Measurements from ENCODE around the gene ZNF536.

ZNF536 gene

DNA sequence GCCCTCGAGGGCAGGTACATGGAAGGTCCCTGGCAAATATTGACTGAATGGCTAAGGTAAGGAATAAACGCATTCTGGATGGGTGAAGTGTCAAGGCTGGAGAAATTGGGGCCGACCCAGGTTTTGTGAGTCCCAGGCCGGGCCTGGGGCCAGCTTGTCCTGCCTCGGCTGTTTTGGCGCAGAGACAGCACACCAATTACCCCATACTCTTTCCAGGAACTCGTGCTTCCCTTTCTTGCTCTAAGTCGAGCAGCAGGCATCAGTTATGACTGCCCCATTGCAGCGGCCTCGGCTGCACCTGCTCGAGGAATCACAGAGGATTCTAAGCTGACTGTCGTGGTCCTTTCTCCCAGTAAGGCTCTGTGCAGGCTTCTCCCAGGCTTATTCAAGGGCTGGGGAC lies 67.1 kb downstream of the ZNF536 start:
- H3K27me3 ChIP-seq (ENCODE audit: low read depth, low read length): no peaks in the 10 kb centered on the region
- H3K4me1 ChIP-seq (ENCODE audit: low read length): no peaks in the 10 kb centered on the region
- H2AFZ ChIP-seq (ENCODE audit: low read depth, low read length): no peak overlapping the region
- no peaks in the 10 kb centered on the region for H4K20me1 ChIP-seq (ENCODE audit: insufficient read depth, low read length)
- H3K36me3 ChIP-seq (replicated peaks; ENCODE audit: low read depth, low read length): no peaks in the 10 kb centered on the region
- no peaks in the 10 kb centered on the region for H3K79me2 ChIP-seq (ENCODE audit: low read length)
- no peak overlapping the region for H3K4me3 ChIP-seq (ENCODE audit: low read length)
- TF ChIP-seq EZH2phosphoT487 (IDR thresholded peaks at IDR 0.05; ENCODE audit: low read depth): no peak
- TF ChIP-seq, protein P1, sequence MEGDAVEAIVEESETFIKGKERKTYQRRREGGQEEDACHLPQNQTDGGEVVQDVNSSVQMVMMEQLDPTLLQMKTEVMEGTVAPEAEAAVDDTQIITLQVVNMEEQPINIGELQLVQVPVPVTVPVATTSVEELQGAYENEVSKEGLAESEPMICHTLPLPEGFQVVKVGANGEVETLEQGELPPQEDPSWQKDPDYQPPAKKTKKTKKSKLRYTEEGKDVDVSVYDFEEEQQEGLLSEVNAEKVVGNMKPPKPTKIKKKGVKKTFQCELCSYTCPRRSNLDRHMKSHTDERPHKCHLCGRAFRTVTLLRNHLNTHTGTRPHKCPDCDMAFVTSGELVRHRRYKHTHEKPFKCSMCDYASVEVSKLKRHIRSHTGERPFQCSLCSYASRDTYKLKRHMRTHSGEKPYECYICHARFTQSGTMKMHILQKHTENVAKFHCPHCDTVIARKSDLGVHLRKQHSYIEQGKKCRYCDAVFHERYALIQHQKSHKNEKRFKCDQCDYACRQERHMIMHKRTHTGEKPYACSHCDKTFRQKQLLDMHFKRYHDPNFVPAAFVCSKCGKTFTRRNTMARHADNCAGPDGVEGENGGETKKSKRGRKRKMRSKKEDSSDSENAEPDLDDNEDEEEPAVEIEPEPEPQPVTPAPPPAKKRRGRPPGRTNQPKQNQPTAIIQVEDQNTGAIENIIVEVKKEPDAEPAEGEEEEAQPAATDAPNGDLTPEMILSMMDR (IDR thresholded peaks at IDR 0.05; ENCODE audit: low read depth, low read length): no peak
- H3K9ac ChIP-seq (ENCODE audit: low read length): no peak overlapping the region
- no peak overlapping the region for H3K27ac ChIP-seq (ENCODE audit: low read length)
- no peaks in the 10 kb centered on the region for H3K9me3 ChIP-seq (ENCODE audit: insufficient read depth, low read length)
- H3K4me2 ChIP-seq (ENCODE audit: low read length): no peak overlapping the region

DNA sequence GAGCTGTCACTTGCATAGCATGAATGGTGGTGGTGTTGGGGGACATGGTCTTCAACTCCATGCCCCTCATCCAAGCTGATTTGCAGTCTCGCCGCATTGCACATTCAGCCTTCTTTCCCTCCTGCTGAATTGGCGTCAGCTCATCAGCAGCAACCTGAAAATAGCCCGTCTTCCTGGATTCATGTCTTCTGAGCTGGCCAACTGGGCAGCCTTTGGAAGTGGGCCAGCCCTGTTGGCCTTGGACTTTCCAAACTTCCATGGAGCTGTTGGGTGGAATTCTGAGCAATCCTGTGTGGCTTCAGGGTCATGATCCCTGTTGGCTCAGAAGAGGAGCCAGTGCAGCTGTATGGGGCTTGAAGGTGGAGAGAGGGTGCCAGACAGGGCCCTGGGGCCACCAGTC lies 68.8 kb downstream of the ZNF536 start:
- no peak overlapping the region for H2AFZ ChIP-seq (ENCODE audit: low read depth, low read length)
- no peaks in the 10 kb centered on the region for H3K9me3 ChIP-seq (ENCODE audit: insufficient read depth, low read length)
- H3K36me3 ChIP-seq (replicated peaks; ENCODE audit: low read depth, low read length): no peaks in the 10 kb centered on the region

DNA sequence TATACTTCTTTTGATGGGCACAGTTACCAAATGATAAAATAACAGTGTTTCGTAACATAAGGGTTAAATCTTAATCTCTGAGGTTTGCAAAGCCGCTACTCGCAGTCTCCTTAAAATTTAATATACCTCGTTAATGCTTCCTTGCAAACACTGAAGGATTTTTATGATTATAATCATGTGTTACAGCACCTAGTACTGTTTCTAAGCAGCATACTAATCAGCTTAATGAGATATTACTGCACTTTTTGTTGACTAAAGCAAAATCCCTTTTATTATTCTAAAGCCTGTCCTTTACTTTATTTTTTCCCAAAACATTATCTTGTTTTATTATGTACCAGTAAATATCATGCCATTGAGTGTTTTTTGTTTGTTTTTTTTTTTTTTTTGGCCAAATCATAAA lies 70.5 kb downstream of the ZNF536 start:
- no peak for TF ChIP-seq EZH2phosphoT487 (IDR thresholded peaks at IDR 0.05; ENCODE audit: low read depth)
- TF ChIP-seq, protein P1 (IDR thresholded peaks at IDR 0.05; ENCODE audit: low read depth, low read length): no peak
- no peak overlapping the region for H3K4me3 ChIP-seq (ENCODE audit: low read length)
- H3K36me3 ChIP-seq (replicated peaks; ENCODE audit: low read depth, low read length): no peaks in the 10 kb centered on the region
- no peak overlapping the region for H3K27ac ChIP-seq (ENCODE audit: low read length)
- no peak overlapping the region for H2AFZ ChIP-seq (ENCODE audit: low read depth, low read length)
- H3K27me3 ChIP-seq (ENCODE audit: low read depth, low read length): peaks cover 1% of the 10 kb centered on the region; the same call in 1 of the 2 replicates
- H3K9ac ChIP-seq (ENCODE audit: low read length): no peak overlapping the region
- H3K79me2 ChIP-seq (ENCODE audit: low read length): no peaks in the 10 kb centered on the region
- H3K4me2 ChIP-seq (ENCODE audit: low read length): no peak overlapping the region
- no peaks in the 10 kb centered on the region for H3K4me1 ChIP-seq (ENCODE audit: low read length)
- no peaks in the 10 kb centered on the region for H3K9me3 ChIP-seq (ENCODE audit: insufficient read depth, low read length)
- no peaks in the 10 kb centered on the region for H4K20me1 ChIP-seq (ENCODE audit: insufficient read depth, low read length)

More for the DNA sequence above, 68.8 kb downstream of the ZNF536 start:
- Histone ChIP-seq H3K9ac (ENCODE audit: low read length) (no peak overlapping the region), H3K79me2 (ENCODE audit: low read length) (no peaks in the 10 kb centered on the region), H3K27ac (ENCODE audit: low read length) (no peak overlapping the region), H4K20me1 (ENCODE audit: insufficient read depth, low read length) (no peaks in the 10 kb centered on the region), H3K4me2 (ENCODE audit: low read length) (no peak overlapping the region), H3K4me1 (ENCODE audit: low read length) (no peaks in the 10 kb centered on the region), H3K4me3 (ENCODE audit: low read length) (no peak overlapping the region), H3K27me3 (ENCODE audit: low read depth, low read length) (no peaks in the 10 kb centered on the region)
- TF ChIP-seq, protein P1 (IDR thresholded peaks at IDR 0.05; ENCODE audit: low read depth, low read length): no peak
- no peak for TF ChIP-seq EZH2phosphoT487 (IDR thresholded peaks at IDR 0.05; ENCODE audit: low read depth)

DNA sequence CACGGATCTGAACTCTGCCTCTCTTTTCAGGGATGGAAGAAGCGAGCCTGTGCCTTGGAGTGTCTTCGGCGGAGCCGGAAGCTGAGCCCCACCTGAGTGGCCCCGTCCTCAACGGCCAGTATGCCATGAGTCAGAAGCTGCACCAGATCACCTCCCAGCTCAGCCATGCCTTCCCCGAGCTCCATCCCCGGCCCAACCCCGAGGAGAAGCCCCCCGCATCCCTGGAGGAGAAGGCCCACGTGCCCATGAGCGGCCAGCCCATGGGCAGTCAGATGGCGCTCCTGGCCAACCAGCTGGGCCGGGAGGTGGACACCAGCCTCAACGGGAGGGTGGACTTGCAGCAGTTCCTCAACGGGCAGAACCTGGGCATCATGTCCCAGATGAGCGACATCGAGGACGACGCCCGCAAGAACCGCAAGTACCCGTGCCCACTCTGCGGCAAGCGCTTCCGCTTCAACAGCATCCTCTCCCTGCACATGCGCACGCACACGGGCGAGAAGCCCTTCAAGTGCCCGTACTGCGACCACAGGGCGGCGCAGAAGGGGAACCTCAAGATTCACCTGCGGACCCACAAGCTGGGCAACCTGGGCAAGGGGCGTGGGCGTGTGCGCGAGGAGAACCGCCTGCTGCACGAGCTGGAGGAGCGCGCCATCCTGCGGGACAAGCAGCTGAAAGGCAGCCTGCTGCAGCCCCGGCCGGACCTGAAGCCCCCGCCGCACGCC lies 71.5 kb downstream of the ZNF536 start:
- H3K79me2 ChIP-seq (ENCODE audit: low read length): no peaks in the 10 kb centered on the region
- no peaks in the 10 kb centered on the region for H3K36me3 ChIP-seq (replicated peaks; ENCODE audit: low read depth, low read length)
- no peak overlapping the region for H2AFZ ChIP-seq (ENCODE audit: low read depth, low read length)
- H3K4me2 ChIP-seq (ENCODE audit: low read length): no peak overlapping the region
- H3K4me1 ChIP-seq (ENCODE audit: low read length): no peaks in the 10 kb centered on the region
- no peak for TF ChIP-seq EZH2phosphoT487 (IDR thresholded peaks at IDR 0.05; ENCODE audit: low read depth)
- TF ChIP-seq, protein P1 (IDR thresholded peaks at IDR 0.05; ENCODE audit: low read depth, low read length): no peak
- H3K27ac ChIP-seq (ENCODE audit: low read length): no peak overlapping the region
- H4K20me1 ChIP-seq (ENCODE audit: insufficient read depth, low read length): no peaks in the 10 kb centered on the region
- peaks cover 11% of the 10 kb centered on the region for H3K27me3 ChIP-seq (ENCODE audit: low read depth, low read length)
- no peak overlapping the region for H3K9ac ChIP-seq (ENCODE audit: low read length)
- H3K9me3 ChIP-seq (ENCODE audit: insufficient read depth, low read length): no peaks in the 10 kb centered on the region
- no peak overlapping the region for H3K4me3 ChIP-seq (ENCODE audit: low read length)

All from OCI-LY3 (cell line).